Inflammatory macrophage (primary cell): ENCODE measurements around the gene NT5M.
A peak's percentile ranks its signal among the peaks of the same experiment; 100 is the strongest.

Experiments
- DNase-seq, 2 donors: peaks; one replicate each; pipeline ENCODE4 v3.0.0-alpha.2; 2020 to 2022

The NT5M gene

DNA sequence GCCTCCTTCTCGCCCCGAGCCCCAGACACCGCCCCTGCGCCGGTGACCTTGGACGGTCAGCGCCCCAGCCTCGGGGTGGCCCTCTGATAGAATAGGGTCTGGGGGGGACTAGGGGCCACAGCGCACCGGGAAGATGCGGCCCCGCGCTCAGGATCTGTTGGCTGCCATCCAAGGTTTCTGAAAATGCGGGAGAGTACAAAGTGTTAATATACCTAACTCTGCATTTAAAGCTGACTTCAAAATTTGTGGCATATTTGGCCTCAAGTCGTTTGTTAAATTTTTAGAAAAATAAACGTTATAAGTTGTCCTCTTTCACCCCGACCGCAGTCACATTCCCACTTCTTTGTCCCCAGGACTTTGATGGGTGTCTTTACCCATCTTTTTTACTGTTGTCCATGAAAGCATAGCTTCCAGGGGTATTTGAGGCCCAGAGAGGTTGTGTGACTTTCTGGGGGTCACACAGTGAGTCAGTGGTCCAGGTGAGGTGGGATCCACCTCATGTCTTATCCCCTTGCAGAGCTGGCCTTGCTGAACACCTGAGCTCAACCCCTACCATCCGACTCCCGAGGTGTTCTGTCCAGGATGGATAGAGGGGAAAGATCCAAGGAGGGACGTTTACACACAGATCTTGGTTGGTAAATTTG lies 796 bp downstream of the NT5M start:
- no peak for DNase-seq

- DNase-seq = no peak
These were observed 1.4 kb downstream of the NT5M start for GRCh38 chr17:17304521-17304985.

DNA sequence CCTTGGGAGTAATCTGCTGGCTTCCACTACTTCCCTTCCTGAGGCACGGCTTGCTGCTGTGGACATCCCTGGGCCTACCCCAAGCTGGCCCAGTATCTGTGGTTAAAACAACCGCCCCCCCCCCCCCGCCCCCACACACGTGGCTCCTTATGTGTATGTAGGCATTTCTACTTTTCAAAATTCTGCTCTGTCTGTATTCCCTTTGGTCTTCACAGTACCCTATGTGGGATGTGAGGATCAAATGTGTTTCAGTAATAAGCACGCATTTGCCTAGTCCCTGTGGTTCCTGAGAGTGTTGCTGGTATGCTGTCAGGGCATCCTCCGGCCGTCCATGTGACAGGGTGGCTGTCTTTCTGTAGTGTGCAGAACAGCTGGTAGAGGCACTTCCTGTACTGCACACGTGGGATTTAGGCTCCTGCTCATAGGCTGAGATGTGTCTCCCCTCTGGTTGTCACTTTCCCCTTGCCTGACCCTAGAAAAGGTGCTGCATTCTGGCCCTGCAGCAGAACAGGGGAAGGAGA lies 2.2 kb downstream of the NT5M start:
- peak; percentile 81 to 88 for DNase-seq

- DNase-seq = peak in 1 of 2 donors; percentile 29
These were observed 6.2 kb downstream of the NT5M start for GRCh38 chr17:17309356-17309755.

DNA sequence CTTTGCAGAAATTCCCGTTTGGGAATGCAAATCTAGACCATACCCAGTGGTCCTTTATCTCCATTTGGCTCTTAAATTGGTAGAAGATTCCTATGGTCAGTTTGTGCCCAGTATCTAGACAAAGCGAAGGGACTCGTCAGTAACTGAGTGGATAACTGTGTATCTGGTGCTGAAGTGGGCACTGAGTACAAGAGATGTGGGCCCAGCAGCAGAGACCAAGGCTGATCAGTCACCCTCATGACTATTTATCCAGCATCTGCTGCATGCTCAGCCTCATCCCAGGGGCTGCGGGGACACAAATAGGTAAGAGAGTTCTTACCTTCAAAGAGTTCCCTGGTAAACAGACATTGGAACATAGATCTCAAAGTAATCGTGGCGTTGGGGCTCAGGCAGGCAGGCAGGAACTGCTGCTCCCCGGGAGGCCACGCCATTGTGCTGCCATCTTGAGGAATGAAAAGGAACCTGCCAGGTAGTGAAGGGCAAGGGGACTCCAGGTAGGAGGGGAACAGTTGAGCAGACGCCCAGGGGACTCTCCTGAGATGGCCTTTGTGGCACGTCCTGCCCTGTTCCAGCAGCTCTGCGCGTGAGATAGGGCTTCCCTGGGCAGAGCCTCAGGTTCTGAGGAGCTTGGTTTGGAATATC lies 10.3 kb downstream of the NT5M start:
- DNase-seq = peak; percentile 16 to 52

DNA sequence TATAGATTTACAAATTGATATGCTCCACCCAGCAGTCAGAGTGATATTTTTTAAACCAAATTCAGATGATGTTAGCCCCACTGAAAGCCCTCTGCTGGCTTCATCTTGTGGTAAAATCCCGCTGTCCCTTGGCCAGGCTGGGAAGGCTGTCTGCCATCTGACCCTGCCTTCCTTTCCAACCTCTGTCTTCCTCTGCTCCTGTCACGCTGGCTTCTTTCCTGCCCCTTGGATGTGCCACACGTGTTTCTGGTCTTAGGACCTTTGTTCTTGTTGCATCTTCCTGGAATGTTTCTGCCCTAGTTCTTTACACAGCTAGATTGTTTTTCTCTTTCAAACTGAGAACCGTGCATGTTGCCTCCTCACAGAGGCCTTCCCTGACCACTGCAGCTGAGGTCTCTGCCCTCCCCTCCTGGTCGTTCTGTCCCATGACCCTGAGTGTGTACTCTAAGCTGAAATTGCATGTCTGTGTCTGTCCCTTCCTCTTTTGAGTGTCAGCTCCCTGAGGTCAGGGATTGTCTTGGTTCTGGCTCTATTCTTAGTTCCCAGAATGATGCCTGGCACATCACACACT lies 11.4 kb downstream of the NT5M start:
- peak in 1 of 2 donors; percentile 18 for DNase-seq

DNA sequence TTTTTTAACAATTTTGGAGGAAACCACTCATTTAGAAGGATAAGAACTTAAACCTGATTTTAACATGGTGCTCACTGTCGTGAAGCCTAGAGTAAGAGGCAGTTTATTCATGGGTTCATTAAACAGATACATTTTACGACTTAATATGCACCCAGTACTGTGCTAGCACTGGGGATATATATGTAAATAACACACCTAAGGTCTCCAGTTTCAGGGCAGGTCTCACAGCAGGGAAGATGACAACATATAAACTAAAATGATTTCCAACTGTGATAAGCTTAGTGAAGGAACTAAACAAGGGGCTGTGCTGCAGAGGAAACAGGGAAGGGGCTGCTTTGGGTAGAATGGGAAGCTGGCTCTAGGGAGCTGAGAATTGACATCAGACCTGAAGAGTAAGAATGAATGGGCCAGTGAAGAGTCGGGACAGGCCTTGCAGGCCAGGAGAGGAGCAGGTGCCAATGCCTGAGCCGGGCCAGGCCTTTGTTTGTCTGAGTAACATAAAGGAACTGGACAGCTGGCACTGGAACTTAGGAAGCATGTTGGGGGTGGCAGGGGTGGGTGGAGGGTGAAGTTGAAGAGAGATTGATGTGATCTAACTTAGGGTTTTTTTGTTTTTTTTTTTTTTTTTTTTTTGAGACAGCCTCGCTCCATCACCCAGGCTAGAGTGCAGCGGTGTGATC lies 12.1 kb downstream of the NT5M start:
- no peak for DNase-seq

GRCh38 chr17:17320188-17320910 lies 17.2 kb downstream of the NT5M start:
- no peak for DNase-seq

DNA sequence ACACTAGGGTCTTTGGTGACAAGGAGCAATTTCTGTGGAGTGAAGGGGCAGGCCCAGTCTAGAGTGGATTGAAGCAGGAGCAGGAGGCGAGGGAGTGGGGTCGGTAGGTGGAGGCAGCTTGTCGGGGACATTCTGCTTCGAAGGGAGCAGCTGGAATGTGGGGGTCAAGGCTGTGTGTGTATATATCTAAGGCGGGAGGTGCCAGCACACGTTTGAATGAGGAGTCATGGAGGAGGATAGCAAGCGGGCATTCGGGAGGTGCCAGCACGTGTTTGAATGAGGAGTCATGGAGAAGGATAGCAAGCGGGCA lies 17.7 kb downstream of the NT5M start:
- DNase-seq = no peak

- no peak for DNase-seq
These were observed 18.3 kb downstream of the NT5M start for GRCh38 chr17:17321356-17322025.

- no peak for DNase-seq
These were observed 19.6 kb downstream of the NT5M start for GRCh38 chr17:17322516-17323510.

DNA sequence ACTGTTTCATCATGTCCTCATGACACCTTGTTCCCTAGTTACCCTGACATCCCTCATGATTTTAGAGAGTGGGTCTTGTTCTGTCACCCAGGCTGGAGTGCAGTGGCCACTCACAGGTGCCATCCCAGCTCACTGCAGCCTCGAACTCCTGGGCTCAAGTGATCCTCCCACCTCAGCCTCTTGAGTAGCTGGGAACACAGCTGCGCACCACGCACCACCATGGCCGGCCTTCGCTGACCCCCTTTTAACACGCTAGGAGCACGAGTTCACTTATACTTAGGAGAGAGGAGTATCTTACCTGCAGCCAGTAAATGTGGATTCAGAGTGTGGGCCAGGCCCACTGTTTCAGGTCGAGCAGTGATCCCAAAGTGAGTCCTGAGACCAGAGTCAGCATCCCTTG lies 21.4 kb downstream of the NT5M start:
- DNase-seq = no peak

DNA sequence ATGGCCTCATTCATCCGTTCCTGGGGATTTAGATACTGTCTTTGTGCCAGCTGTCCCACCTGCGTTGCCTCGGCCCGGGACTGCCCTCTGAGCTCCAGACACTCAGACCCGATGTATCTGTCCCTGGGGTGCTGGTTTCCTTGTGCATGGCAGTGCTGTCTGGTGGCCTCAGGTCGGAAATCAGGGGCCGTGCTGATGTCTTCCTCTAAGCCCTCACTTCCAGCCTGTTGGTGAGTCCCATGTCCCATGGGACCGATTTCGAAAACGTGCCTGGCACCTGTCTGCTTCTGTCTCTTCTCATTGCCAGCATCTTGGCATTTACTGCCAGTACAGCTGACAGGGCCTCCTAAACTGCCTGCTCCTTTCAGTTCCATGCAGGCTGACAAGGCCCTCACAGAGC lies 22.1 kb downstream of the NT5M start:
- DNase-seq = no peak

- DNase-seq = no peak
These were observed 22.6 kb downstream of the NT5M start for GRCh38 chr17:17325816-17326215.

- no peak for DNase-seq
These were observed 23.2 kb downstream of the NT5M start for GRCh38 chr17:17326275-17326875.

DNA sequence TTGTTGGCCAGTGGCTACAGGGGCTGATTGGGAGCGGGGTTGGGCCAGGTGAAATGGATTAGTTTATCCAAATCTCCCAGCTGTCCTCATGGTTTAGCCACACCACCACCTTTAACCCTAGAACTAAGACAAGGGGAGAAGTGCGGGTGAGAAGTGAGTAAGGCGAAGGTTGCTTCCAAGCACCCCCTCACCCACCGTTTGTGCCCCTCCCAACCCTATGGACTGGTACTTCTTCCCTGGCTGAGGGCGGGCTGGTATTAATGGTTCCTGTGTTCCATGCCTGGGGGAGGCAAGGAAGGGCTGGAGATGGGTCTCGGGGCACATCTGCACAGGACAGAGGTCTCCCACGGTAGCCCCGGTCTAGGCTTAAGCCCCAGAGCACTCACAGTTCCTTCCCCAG lies 25.1 kb downstream of the NT5M start:
- no peak for DNase-seq

DNA sequence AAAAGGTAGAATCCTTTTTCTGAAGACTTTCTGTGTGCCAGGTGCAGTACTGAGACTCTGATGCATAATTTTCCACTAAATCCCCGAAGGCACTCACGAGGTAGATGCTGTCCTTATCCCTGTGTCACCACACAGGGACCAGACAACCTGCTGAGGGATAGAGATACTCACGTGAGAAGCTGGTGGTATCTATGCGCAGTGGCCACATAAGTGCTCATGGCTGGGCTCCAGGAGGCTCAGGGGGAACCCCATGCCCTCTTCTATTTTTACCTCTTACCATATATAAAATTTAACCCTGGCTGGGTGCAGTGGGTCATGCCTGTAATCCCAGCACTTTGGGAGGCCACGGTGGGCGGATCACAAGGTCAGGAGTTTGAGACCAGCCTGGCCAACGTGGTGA lies 38.3 kb downstream of the NT5M start:
- no peak for DNase-seq

- no peak for DNase-seq
These were observed 39.2 kb downstream of the NT5M start for GRCh38 chr17:17342242-17342945.

DNA sequence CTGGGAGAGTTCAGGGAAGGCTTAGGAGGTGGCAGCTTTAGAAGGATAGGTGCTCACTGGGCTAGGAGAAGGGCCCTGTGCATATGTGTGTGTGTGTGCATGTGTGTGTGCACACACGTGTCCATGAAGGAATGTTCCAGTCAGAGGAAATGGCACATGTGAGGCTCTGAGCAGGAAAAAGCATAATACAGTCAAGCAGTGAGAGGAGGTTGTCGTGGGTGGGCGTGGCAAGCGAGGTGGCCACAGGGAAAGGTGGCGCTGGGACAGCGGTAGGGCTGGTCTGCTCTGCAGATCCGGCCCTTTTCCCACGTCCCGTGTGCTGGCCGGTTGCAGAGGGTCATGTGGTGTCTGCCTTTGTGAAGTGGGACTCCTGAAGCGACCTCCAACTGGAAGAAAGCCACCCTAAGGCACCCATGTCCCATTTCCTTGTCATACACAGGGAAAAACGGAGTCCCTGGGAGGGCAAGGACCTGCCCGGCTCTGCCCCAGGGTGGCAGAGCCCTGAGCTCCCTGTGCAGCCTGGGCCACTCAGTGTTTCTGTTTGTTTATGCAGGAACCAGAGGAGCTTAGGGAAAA lies 40.1 kb downstream of the NT5M start:
- no peak for DNase-seq
